Duodenal mucosa (tissue), 2 donors: ENCODE results near the gene DLG2.

Experiments
- H3K27ac ChIP-seq: one replicate; pipeline ENCODE4 v1.7.0; 2013; ENCODE audit warnings: low read depth, low read length
- H3K27me3 ChIP-seq, 2 donors: one replicate each; pipeline ENCODE4 v1.7.0; 2013; ENCODE audit warnings: low read length in 2 of 2, control low read depth in 1 of 2; ENCODE audit not compliant: insufficient read depth in 2 of 2, control insufficient read depth in 1 of 2
- H3K36me3 ChIP-seq, 2 donors: one replicate each; pipeline ENCODE4 v1.7.0; 2013; ENCODE audit warnings: low read length in 2 of 2, control low read depth in 1 of 2; ENCODE audit not compliant: insufficient read depth in 2 of 2, control insufficient read depth in 1 of 2
- H3K4me1 ChIP-seq, 2 donors: one replicate each; pipeline ENCODE4 v1.7.0; 2013; ENCODE audit warnings: low read length in 2 of 2, control low read depth in 1 of 2; ENCODE audit not compliant: insufficient read depth in 2 of 2, control insufficient read depth in 1 of 2
- H3K4me3 ChIP-seq, 2 donors: one replicate each; pipeline ENCODE4 v1.7.0; 2013; ENCODE audit warnings: low read length in 2 of 2, low read depth in 1 of 2
- H3K9ac ChIP-seq, 2 donors: one replicate each; pipeline ENCODE4 v1.7.0; 2013; ENCODE audit warnings: low read length in 2 of 2, low read depth in 1 of 2
- H3K9me3 ChIP-seq, 2 donors: one replicate each; pipeline ENCODE4 v1.7.0; 2013; ENCODE audit warnings: low read length in 2 of 2, control low read depth in 1 of 2; ENCODE audit not compliant: control insufficient read depth in 1 of 2

DLG2 gene

GRCh38 chr11:84069048-84069447 lies 1558.1 kb downstream of the DLG2 start:
- H3K4me1 ChIP-seq, result no peaks in the 10 kb centered on the region
- no peak overlapping the region for H3K27ac ChIP-seq
- H3K9me3 ChIP-seq, result no peaks in the 10 kb centered on the region
- no peak overlapping the region for H3K9ac ChIP-seq
- no peaks in the 10 kb centered on the region for H3K36me3 ChIP-seq
- H3K4me3 ChIP-seq, result no peak overlapping the region
- no peaks in the 10 kb centered on the region for H3K27me3 ChIP-seq

GRCh38 chr11:84061726-84062125 lies 1565.4 kb downstream of the DLG2 start:
- Histone ChIP-seq H3K36me3 (no peaks in the 10 kb centered on the region), H3K9me3 (no peaks in the 10 kb centered on the region), H3K9ac (no peak overlapping the region), H3K4me3 (no peak overlapping the region), H3K4me1 (no peaks in the 10 kb centered on the region), H3K27me3 (no peaks in the 10 kb centered on the region), H3K27ac (no peak overlapping the region)

- Histone ChIP-seq H3K9ac (no peak overlapping the region), H3K27me3 (no peaks in the 10 kb centered on the region), H3K4me1 (no peaks in the 10 kb centered on the region), H3K9me3 (peaks cover 0 to 4% of the 10 kb centered on the region in 2 donors), H3K4me3 (no peak overlapping the region), H3K27ac (no peak overlapping the region), H3K36me3 (no peaks in the 10 kb centered on the region)
Measured at GRCh38 chr11:84056653-84057376, 1570.3 kb downstream of the DLG2 start.

DNA sequence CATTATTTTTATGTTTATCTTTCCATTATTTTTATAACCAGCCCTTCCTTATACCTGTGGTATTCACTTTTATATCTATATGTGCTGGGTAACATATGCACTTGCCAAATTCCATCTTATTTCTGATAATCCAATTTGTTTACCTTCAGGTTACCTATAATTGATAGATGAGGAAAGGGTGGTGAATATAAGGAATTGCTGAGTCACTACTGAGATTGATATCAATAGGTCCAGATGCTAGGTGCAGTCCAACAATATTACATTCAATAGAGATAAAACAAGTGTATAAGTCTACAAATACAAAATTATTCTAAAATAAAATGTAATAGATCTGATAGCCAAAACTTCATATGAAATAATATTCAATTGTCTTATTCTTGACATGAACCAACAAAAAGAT lies 1582.0 kb downstream of the DLG2 start:
- no peak overlapping the region for H3K4me3 ChIP-seq
- no peaks in the 10 kb centered on the region for H3K9me3 ChIP-seq
- no peaks in the 10 kb centered on the region for H3K36me3 ChIP-seq
- H3K27me3 ChIP-seq, result no peaks in the 10 kb centered on the region
- H3K9ac ChIP-seq, result no peak overlapping the region
- H3K27ac ChIP-seq, result no peak overlapping the region
- no peaks in the 10 kb centered on the region for H3K4me1 ChIP-seq

GRCh38 chr11:84044706-84045105 lies 1582.4 kb downstream of the DLG2 start:
- H3K4me3 ChIP-seq, result no peak overlapping the region
- no peak overlapping the region for H3K9ac ChIP-seq
- no peaks in the 10 kb centered on the region for H3K4me1 ChIP-seq
- H3K27me3 ChIP-seq, result no peaks in the 10 kb centered on the region
- no peaks in the 10 kb centered on the region for H3K36me3 ChIP-seq
- H3K27ac ChIP-seq, result no peak overlapping the region
- H3K9me3 ChIP-seq, result no peaks in the 10 kb centered on the region

- peaks cover 0 to 3% of the 10 kb centered on the region in 2 donors for H3K9me3 ChIP-seq
- no peak overlapping the region for H3K9ac ChIP-seq
- H3K27me3 ChIP-seq, result no peaks in the 10 kb centered on the region
- no peak overlapping the region for H3K27ac ChIP-seq
- H3K4me1 ChIP-seq, result no peaks in the 10 kb centered on the region
- H3K36me3 ChIP-seq, result no peaks in the 10 kb centered on the region
- no peak overlapping the region for H3K4me3 ChIP-seq
Measured at GRCh38 chr11:84036664-84037194, 1590.4 kb downstream of the DLG2 start.

GRCh38 chr11:84035645-84036044 lies 1591.5 kb downstream of the DLG2 start:
- Histone ChIP-seq H3K27ac (no peak overlapping the region), H3K9ac (no peak overlapping the region), H3K4me3 (no peak overlapping the region), H3K9me3 (peaks cover 0 to 3% of the 10 kb centered on the region in 2 donors), H3K36me3 (no peaks in the 10 kb centered on the region), H3K4me1 (no peaks in the 10 kb centered on the region), H3K27me3 (no peaks in the 10 kb centered on the region)

DNA sequence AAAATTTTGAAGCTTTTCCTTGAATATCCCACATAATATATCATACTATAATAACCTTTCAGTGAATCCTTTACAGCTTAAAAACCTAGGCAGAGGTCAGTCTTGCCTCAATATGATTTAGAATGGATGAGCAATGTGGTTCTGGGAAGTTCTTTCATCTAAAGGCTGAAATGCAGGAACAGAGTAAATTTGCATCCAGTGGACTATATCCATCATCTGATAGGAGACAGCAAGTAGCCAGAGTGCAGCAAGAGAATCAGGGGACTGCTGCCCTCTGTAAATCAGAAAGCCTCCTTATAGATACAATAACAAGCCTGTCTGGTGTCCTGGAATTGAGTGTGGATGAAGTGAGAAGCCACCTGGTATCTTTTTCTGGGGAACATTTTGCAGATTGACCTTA lies 1592.7 kb downstream of the DLG2 start:
- Histone ChIP-seq H3K4me3 (no peak overlapping the region), H3K27ac (no peak overlapping the region), H3K36me3 (no peaks in the 10 kb centered on the region), H3K27me3 (no peaks in the 10 kb centered on the region), H3K9ac (no peak overlapping the region), H3K9me3 (peaks cover 0 to 3% of the 10 kb centered on the region in 2 donors), H3K4me1 (no peaks in the 10 kb centered on the region)

GRCh38 chr11:84024266-84024665 lies 1602.9 kb downstream of the DLG2 start:
- Histone ChIP-seq H3K9me3 (no peaks in the 10 kb centered on the region), H3K4me3 (no peak overlapping the region), H3K4me1 (no peaks in the 10 kb centered on the region), H3K9ac (no peak overlapping the region), H3K27ac (no peak overlapping the region), H3K36me3 (no peaks in the 10 kb centered on the region), H3K27me3 (no peaks in the 10 kb centered on the region)

GRCh38 chr11:84022695-84023094 lies 1604.4 kb downstream of the DLG2 start:
- no peaks in the 10 kb centered on the region for H3K9me3 ChIP-seq
- no peak overlapping the region for H3K4me3 ChIP-seq
- no peaks in the 10 kb centered on the region for H3K27me3 ChIP-seq
- no peak overlapping the region for H3K27ac ChIP-seq
- no peaks in the 10 kb centered on the region for H3K36me3 ChIP-seq
- no peak overlapping the region for H3K9ac ChIP-seq
- no peaks in the 10 kb centered on the region for H3K4me1 ChIP-seq
